AG10803 (cell line): Measurements from ENCODE around the gene GFPT1.

ENCODE experiments used
- DNase-seq: peaks from one replicate; pipeline ENCODE4 v3.0.0; 2010; ENCODE audit warnings: low read depth
- H3K4me3 ChIP-seq: 2 replicates; pipeline ENCODE4 v1.5.1; 2011; ENCODE audit warnings: mild to moderate bottlenecking, low read length, control low read depth
- CTCF ChIP-seq: conservative IDR thresholded peaks from 2 replicates; pipeline ENCODE4 v1.5.1; 2011; ENCODE audit warnings: mild to moderate bottlenecking, low read length, control low read depth, inconsistent platforms

The GFPT1 gene

GRCh38 chr2:69353360-69353759, 33.7 kb downstream of the GFPT1 start:
- TF ChIP-seq CTCF, result no peak
- no peak overlapping the region for H3K4me3 ChIP-seq
- DNase-seq, result peak; percentile 46

GRCh38 chr2:69348781-69349180, 38.2 kb downstream of the GFPT1 start:
- no peak for TF ChIP-seq CTCF
- H3K4me3 ChIP-seq, result no peak overlapping the region
- no peak for DNase-seq

- no peak overlapping the region for H3K4me3 ChIP-seq
- DNase-seq, result peak; percentile 23
Measured at GRCh38 chr2:69345434-69345833, 41.6 kb downstream of the GFPT1 start.

GRCh38 chr2:69344305-69344704, 42.7 kb downstream of the GFPT1 start:
- H3K4me3 ChIP-seq, result no peak overlapping the region
- no peak for TF ChIP-seq CTCF
- DNase-seq, result no peak

More at GRCh38 chr2:69345434-69345833, 41.6 kb downstream of the GFPT1 start:
- no peak for TF ChIP-seq CTCF

GRCh38 chr2:69340101-69340775, 46.8 kb downstream of the GFPT1 start:
- H3K4me3 ChIP-seq, result no peak overlapping the region
- peak; percentile 66 for DNase-seq
- TF ChIP-seq CTCF, result no peak

- TF ChIP-seq CTCF, result no peak
- H3K4me3 ChIP-seq, result no peak overlapping the region
- peak; percentile 30 for DNase-seq
Measured at GRCh38 chr2:69335311-69335710, 51.7 kb downstream of the GFPT1 start.

GRCh38 chr2:69333352-69333751, 53.7 kb downstream of the GFPT1 start:
- DNase-seq, result no peak
- H3K4me3 ChIP-seq, result no peak overlapping the region
- TF ChIP-seq CTCF, result no peak
